Measurements from ENCODE around the gene AQP2.

DNA sequence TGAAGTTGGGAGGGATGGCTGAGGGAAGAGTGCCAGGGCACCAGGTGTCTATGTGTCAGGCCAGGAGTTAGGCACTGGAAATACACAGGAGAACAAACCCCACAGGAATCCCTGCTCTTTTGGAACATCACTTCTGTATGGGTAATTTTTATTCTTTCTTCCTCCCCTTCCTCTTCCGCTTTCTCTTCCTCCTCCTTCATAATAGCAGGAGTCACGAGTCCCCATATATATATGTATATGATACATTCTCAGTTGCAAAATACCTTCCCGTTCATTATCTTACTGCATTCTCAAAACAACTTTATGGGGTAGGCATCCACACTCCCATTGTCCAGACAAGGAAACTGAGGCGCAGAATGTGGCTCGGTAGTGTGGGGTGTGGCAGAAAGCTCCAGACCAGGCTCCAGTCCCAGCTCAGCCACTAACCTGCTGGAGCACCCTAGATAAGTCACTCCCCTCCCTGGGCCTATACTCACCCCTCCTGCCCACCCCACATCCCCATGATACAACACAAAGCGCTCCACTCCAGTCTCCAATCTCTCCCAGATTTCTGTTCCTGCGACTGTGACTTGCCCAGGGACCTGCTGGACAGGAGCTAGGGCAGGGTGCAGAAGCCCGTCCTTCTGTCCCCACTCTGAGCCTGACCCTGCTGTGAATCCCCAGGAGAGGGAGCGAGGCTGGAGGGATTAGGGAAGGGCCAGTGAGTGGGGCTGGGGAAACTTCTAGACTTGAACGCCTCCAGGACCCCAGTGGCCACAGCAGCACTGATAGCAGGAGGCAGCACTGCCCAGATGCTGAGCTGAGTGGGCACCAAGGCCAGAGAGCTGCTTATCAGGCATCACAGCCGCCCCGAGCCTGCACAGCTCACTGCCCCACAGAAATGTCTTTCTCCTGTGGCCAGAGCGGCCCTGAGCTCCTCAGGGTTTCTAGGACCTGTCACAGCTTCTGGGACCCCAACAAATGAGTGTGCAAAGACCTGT is 1.4 kb upstream of the AQP2 start:
- TF ChIP-seq POLR2AphosphoS5 (IDR thresholded peaks at IDR 0.05) (no peak), EP300 (IDR thresholded peaks at IDR 0.05; ENCODE audit: low read depth) (no peak), POLR2A (IDR thresholded peaks at IDR 0.05) (no peak)
- TF ChIP-seq, protein P1, sequence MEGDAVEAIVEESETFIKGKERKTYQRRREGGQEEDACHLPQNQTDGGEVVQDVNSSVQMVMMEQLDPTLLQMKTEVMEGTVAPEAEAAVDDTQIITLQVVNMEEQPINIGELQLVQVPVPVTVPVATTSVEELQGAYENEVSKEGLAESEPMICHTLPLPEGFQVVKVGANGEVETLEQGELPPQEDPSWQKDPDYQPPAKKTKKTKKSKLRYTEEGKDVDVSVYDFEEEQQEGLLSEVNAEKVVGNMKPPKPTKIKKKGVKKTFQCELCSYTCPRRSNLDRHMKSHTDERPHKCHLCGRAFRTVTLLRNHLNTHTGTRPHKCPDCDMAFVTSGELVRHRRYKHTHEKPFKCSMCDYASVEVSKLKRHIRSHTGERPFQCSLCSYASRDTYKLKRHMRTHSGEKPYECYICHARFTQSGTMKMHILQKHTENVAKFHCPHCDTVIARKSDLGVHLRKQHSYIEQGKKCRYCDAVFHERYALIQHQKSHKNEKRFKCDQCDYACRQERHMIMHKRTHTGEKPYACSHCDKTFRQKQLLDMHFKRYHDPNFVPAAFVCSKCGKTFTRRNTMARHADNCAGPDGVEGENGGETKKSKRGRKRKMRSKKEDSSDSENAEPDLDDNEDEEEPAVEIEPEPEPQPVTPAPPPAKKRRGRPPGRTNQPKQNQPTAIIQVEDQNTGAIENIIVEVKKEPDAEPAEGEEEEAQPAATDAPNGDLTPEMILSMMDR (IDR thresholded peaks at IDR 0.05): no peak
